Testis (tissue), 3 donors: ENCODE results near the gene ARHGEF16. TPM values are rescaled to one million over a fixed set of nuclear protein-coding genes. Genes with fewer than 3 reads are reported as not detected.

Source experiments
- DNase-seq: peaks from one replicate; pipeline ENCODE4 v3.0.0-alpha.2; 2019
- H3K27ac ChIP-seq, 2 donors: fragments of 200-600 bp; sonication (generic); one replicate each; pipeline ENCODE4 v1.5.1; 2019
- H3K27me3 ChIP-seq: fragments of 200-600 bp; sonication (generic); one replicate; pipeline ENCODE4 v1.5.1; 2019
- H3K36me3 ChIP-seq: fragments of 200-600 bp; sonication (generic); one replicate; pipeline ENCODE4 v1.5.1; 2017; ENCODE audit warnings: low read depth; ENCODE audit errors: missing control alignments
- H3K4me1 ChIP-seq: fragments of 200-600 bp; sonication (generic); one replicate; pipeline ENCODE4 v1.5.1; 2019
- H3K4me3 ChIP-seq, 2 donors: fragments of 200-600 bp; sonication (generic); one replicate each; pipeline ENCODE4 v1.5.1; 2017 to 2019
- H3K9me3 ChIP-seq: fragments of 200-600 bp; sonication (generic); one replicate; pipeline ENCODE4 v1.5.1; 2017
- POLR2A ChIP-seq: fragments of 450-650 bp; IDR thresholded peaks from one replicate; pipeline ENCODE4 v1.6.1; 2017; ENCODE audit warnings: antibody characterized with exemption, mild to moderate bottlenecking, moderate library complexity
- whole genome bisulfite sequencing, 2 donors: methylation state at CpG; one replicate each; pipeline ENCODE4 v1.1.5; 2018; 5-methylcytosine and 5-hydroxymethylcytosine counted together
- intact Hi-C: fragments of 100-400 bp; cut with DNase I; formaldehyde crosslinking; loops from one replicate; pipeline ENCODE4 v1.15.1; 2023; ENCODE audit warnings: low total_unique reads
- polyA plus RNA-seq: library from polyadenylated mRNA; stranded (reverse); fragments of 350-450 nt; fragmentation: Illumina TruSeq; extraction: RNeasy Lipid Tissue Mini Kit (QIAGEN cat#74804); gene quantifications from one replicate; pipeline ENCODE4 v1.2.3, GENCODE V29; 2014; ENCODE audit warnings: low read depth, low replicate concordance; ENCODE audit not compliant: insufficient read depth
- total RNA-seq, 2 donors: library from RNA; depleted of rRNA; stranded (reverse); fragments of >200 nt; gene quantifications; one replicate each; pipeline ENCODE4 v1.2.3, GENCODE V29; 2016
- TF ChIP-seq, protein P1 (sequence below), 3 experiments: fragments of 450-650 bp in 2 of 3; fragments of 200-600 bp in 1 of 3; sonication (generic) in 1 of 3; IDR thresholded peaks; one replicate each; pipeline ENCODE4 v1.5.1; 2016 to 2019; ENCODE audit warnings: antibody characterized with exemption in 3 of 3, mild to moderate bottlenecking in 2 of 3, moderate library complexity in 1 of 3

The ARHGEF16 gene
- total and polyA plus RNA-seq, 3 donors from 2014 or later: 5.7 to 25.7 (median 17.1) TPM

DNA sequence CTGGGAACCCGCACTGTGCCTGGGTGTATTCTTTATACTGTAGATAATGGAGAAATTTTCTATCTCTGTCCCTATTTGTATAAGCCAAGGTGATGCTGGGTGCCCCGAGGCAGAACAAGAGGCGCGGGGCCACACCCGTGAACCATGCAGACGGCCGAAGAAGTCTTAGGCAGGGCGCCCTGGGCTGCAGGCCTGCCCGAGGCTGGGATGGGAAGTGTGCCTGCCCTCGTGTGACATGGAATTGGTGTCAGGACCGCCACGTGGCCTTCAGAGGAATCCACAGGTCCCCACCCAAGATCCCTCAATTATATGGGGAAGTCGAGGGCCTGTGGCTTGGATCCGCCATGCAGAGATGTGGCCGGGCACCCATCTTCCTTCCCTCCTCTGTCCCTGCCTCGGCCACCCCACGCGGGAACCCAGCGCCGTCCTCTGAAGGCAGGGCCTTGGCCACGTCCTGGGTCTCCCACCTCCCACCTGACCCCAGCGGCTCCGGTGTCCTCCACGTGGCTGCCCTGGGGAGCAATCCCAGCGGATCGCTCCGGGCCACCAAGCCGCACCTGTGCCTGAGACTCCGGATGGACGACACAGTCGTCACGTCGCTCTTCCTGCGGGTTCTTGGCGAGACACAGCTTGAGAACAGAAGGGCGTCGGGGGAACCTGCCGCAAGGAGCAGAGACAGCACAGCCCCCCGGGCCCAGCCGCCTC, 19.9 kb upstream of the ARHGEF16 start:
- H3K27me3 ChIP-seq: no peaks in the 10 kb centered on the region
- intact Hi-C loops: no loop called here
- H3K9me3 ChIP-seq: no peaks in the 10 kb centered on the region
- 93 to 94% methylated on average over 30 to 40 of the region's 40 CpGs for WGBS, 2 donors
- TF ChIP-seq POLR2A: no peak
- TF ChIP-seq, protein P1, sequence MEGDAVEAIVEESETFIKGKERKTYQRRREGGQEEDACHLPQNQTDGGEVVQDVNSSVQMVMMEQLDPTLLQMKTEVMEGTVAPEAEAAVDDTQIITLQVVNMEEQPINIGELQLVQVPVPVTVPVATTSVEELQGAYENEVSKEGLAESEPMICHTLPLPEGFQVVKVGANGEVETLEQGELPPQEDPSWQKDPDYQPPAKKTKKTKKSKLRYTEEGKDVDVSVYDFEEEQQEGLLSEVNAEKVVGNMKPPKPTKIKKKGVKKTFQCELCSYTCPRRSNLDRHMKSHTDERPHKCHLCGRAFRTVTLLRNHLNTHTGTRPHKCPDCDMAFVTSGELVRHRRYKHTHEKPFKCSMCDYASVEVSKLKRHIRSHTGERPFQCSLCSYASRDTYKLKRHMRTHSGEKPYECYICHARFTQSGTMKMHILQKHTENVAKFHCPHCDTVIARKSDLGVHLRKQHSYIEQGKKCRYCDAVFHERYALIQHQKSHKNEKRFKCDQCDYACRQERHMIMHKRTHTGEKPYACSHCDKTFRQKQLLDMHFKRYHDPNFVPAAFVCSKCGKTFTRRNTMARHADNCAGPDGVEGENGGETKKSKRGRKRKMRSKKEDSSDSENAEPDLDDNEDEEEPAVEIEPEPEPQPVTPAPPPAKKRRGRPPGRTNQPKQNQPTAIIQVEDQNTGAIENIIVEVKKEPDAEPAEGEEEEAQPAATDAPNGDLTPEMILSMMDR (IDR thresholded peaks at IDR 0.05): no peak
- no peaks in the 10 kb centered on the region for H3K4me1 ChIP-seq
- no peaks in the 10 kb centered on the region for H3K36me3 ChIP-seq
- no peak for DNase-seq
- H3K4me3 ChIP-seq: no peak overlapping the region
- no peak overlapping the region for H3K27ac ChIP-seq

DNA sequence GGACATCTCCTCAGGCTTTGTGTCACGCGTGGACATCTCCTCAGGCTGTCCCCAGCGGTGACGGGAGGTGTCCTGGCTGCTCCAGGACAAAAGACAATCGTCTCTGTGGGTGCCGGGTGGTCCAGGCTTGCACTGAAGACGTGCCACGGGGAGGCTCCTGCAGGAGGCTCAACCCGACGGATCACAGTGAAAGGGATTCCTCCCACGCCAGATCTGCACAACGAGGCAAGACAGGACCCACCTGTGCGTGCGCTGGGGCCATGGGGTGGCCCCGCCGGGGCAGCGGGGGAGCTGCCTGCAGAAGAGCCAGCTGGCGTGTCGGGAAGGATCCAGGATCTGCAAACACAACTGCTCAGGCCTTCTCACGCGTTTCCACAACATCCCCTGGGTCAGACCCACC, 18.8 kb upstream of the ARHGEF16 start:
- intact Hi-C loops: no loop called here
- TF ChIP-seq, protein P1 (IDR thresholded peaks at IDR 0.05): no peak
- no peak for TF ChIP-seq POLR2A
- H3K27ac ChIP-seq: no peak overlapping the region
- no peaks in the 10 kb centered on the region for H3K4me1 ChIP-seq
- H3K36me3 ChIP-seq: no peaks in the 10 kb centered on the region
- no peak overlapping the region for H3K4me3 ChIP-seq
- 56 to 62% methylated on average over 13 to 20 of the region's 21 CpGs for WGBS, 2 donors
- DNase-seq: no peak
- no peaks in the 10 kb centered on the region for H3K9me3 ChIP-seq
- H3K27me3 ChIP-seq: no peaks in the 10 kb centered on the region

- Histone ChIP-seq H3K27me3 (no peaks in the 10 kb centered on the region), H3K27ac (no peak overlapping the region), H3K4me3 (no peak overlapping the region), H3K4me1 (no peaks in the 10 kb centered on the region), H3K36me3 (no peaks in the 10 kb centered on the region), H3K9me3 (no peaks in the 10 kb centered on the region)
- WGBS, 2 donors: 87 to 90% methylated on average over 2 to 11 of the region's 11 CpGs
- DNase-seq: no peak
- intact Hi-C loops: no loop called here
- TF ChIP-seq POLR2A: no peak
- TF ChIP-seq, protein P1 (IDR thresholded peaks at IDR 0.05): no peak
These were observed 18.0 kb upstream of the ARHGEF16 start for GRCh38 chr1:3436451-3436850.

GRCh38 chr1:3436901-3437300, 17.6 kb upstream of the ARHGEF16 start:
- H3K4me3 ChIP-seq: no peak overlapping the region
- no peaks in the 10 kb centered on the region for H3K36me3 ChIP-seq
- intact Hi-C loops: no loop called here
- TF ChIP-seq, protein P1 (IDR thresholded peaks at IDR 0.05): no peak
- TF ChIP-seq POLR2A: no peak
- H3K27ac ChIP-seq: no peak overlapping the region
- no peak for DNase-seq
- 70 to 84% methylated on average over 2 to 14 of the region's 14 CpGs for WGBS, 2 donors
- no peaks in the 10 kb centered on the region for H3K4me1 ChIP-seq
- H3K27me3 ChIP-seq: no peaks in the 10 kb centered on the region
- no peaks in the 10 kb centered on the region for H3K9me3 ChIP-seq

DNA sequence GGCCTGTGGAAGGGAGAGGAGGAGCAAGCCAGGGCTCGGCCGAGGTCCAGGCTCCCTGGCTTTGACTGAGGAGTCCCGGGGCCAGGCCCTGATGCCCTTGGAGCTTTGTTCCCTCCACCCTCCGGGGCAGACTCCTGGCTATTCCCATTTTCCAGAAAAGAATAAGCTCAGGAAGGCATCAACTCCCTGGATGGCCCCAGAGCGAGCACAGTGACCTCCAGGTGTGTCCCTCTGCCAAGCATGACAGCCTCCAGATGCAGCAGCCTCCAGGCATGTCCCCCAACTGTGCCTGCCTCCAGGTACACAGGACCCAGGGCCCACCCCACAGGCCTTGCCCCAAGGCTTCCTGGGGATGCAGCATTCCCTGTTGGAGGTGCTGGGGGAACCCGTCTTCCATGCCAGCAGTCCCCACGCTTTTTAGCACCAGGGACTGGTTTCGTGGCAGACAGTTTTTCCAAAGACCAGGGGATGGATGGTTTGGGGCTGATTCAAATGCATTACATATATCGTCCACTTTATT, 15.7 kb upstream of the ARHGEF16 start:
- no peaks in the 10 kb centered on the region for H3K9me3 ChIP-seq
- no peaks in the 10 kb centered on the region for H3K27me3 ChIP-seq
- DNase-seq: no peak
- H3K4me1 ChIP-seq: no peaks in the 10 kb centered on the region
- 84% methylated on average over 5 to 9 of the region's 9 CpGs for WGBS, 2 donors
- no peaks in the 10 kb centered on the region for H3K36me3 ChIP-seq
- H3K27ac ChIP-seq: no peak overlapping the region
- intact Hi-C loops: no loop called here
- TF ChIP-seq, protein P1 (IDR thresholded peaks at IDR 0.05): no peak
- no peak for TF ChIP-seq POLR2A
- no peak overlapping the region for H3K4me3 ChIP-seq
